CD4-positive, alpha-beta T cell treated with Interleukin-15 for 1 hour (primary cell): ENCODE data around the gene SLC5A6.

ENCODE experiments used
- DNase-seq: peaks from one replicate; pipeline ENCODE4 v3.0.0-alpha.2; 2020

Gene SLC5A6

DNA sequence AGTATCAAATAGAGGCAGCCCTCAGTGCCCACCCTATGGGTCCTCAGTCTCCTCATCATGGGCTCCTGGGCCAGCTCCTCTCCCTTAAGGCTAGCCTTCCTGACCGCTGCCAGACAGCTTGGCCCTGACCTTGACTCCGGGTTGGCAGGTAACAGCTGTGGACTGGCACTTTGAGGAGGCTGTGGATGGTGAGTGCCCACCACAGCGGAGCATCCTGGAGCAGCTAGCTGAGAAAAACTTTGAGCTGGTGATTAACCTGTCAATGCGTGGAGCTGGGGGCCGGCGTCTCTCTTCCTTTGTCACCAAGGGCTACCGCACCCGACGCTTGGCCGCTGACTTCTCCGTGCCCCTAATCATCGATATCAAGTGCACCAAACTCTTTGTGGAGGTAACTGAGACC is 24.1 kb upstream of the SLC5A6 start:
- DNase-seq: no peak

- DNase-seq: no peak
Measured at GRCh38 chr2:27233341-27233740, 21.3 kb upstream of the SLC5A6 start.

DNA sequence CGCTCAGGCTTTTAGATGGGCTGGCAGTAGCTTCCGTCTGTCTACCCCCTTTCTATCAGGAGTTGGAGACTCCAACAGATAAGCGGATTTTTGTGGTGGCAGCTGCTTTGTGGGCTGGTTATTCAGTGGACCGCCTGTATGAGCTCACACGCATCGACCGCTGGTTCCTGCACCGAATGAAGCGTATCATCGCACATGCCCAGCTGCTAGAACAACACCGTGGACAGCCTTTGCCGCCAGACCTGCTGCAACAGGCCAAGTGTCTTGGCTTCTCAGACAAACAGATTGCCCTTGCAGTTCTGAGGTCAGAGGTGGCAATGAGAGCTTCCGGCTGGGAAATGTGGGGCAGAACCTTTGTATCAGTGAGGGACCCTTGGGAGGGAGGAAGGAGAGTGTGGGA is 19.9 kb upstream of the SLC5A6 start:
- DNase-seq: no peak

DNA sequence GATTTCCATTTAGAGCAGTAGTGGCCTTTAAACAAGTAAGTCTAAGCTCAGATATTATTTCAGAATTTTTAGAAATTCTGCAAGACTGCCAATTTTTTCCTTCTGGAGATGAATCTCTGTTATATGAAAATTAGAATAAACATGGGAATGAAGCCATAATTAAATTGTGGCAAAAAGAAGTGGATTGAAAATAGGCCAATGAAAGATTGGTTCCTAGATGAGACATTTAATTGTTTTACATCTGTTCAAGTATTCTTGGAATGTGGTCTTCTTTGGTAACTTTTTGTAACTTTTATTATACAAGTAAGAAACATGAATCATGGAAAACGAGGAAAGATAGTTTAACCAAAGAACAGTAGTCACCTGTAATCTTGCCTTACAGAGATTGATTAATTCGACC is 15.4 kb upstream of the SLC5A6 start:
- no peak for DNase-seq

DNA sequence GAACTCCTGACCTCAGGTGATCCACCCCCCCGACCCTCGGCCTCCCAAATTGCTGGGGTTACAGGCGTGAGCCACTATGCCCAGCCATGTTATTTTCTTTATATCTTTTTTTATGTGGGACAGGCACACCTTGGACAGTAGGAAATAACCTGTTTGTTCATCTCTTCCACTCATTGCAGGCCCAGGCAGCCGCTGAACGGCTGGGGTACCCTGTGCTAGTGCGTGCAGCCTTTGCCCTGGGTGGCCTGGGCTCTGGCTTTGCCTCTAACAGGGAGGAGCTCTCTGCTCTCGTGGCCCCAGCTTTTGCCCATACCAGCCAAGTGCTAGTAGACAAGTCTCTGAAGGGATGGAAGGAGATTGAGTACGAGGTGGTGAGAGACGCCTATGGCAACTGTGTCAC is 13.5 kb upstream of the SLC5A6 start:
- DNase-seq: no peak

DNA sequence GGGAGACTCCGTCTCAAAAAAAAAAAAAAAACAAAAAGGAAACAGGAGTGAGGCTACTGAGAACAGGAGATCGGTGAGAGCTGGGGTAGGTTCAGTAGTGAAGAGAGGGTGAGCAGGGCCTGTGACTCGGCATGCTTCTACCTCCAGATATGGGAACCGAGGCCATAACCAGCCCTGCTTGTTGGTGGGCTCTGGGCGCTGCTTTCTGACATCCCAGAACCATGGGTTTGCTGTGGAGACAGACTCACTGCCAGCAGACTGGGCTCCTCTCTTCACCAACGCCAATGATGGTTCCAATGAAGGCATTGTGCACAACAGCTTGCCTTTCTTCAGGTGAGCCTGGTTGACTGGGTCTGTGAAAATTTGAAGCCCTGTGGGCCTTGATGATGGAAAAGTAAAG is 11.3 kb upstream of the SLC5A6 start:
- no peak for DNase-seq

DNA sequence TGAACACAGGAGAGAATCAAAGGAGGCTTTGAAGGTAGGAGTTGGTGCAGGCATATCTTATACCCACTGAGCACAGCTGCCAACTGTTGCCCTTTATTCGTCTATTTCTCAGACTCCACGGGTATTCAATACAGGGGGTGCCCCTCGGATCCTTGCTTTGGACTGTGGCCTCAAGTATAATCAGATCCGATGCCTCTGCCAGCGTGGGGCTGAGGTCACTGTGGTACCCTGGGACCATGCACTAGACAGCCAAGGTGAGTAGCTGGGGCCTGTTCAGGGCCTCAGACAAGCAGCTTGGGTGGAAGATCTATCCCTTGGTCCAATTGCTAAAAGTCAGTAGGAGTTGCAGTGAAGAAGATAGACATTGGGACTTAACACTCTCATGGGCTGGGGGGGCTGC is 10.3 kb upstream of the SLC5A6 start:
- no peak for DNase-seq

- DNase-seq: no peak
Measured at GRCh38 chr2:27221166-27221565, 9.1 kb upstream of the SLC5A6 start.

DNA sequence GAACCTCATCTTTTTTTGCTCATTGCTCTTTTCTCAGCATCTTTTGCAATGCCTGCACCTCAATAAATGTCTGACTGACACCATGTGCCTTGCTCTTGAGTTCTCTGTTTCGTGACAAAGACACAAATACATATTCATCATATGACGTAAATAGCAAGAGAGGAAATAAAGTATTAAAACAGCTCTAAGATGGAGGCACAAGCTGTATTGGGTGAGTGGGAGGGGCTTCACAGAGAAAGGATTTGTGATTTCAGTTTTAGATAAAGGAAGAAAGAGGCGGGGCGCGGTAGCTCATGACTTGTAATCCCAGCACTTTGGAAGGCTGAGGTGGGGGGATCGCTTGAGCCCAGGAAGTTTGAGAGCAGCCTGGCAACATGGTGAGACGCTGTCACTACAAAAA is 8.0 kb upstream of the SLC5A6 start:
- DNase-seq: no peak

- no peak for DNase-seq
Measured at GRCh38 chr2:27219091-27219490, 7.0 kb upstream of the SLC5A6 start.

- DNase-seq: no peak
Measured at GRCh38 chr2:27218614-27219013, 6.5 kb upstream of the SLC5A6 start.

- DNase-seq: peak; percentile 84
Measured at GRCh38 chr2:27217173-27218121, 5.4 kb upstream of the SLC5A6 start, which contains the start of gene CAD. TSS of gene CAD (plus strand) at chr2:27217369. CDS start at chr2:27217552, 183 bp downstream.

GRCh38 chr2:27216416-27217137 is 4.5 kb upstream of the SLC5A6 start:
- no peak for DNase-seq

DNA sequence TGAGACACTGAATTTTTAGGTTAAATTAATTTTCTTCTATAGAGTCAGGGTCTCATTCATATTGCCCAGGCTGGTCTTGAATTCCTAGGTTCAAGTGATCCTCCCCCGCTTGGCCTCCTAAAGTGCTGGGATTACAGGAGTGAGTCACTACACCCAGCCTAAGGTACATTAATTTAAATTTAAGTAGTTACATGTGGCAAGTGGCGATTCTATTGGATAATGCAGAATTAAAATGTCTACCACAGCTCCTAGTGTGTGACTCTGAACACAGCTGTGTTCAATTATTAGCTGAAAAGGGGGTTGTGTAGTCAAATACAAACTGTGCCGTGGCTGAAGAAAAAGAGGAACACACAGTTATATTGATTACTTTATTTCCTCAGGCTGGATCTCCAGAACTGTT is 2.9 kb upstream of the SLC5A6 start:
- no peak for DNase-seq

GRCh38 chr2:27212626-27213471 is 781 bp upstream of the SLC5A6 start:
- peak; percentile 72 for DNase-seq

DNA sequence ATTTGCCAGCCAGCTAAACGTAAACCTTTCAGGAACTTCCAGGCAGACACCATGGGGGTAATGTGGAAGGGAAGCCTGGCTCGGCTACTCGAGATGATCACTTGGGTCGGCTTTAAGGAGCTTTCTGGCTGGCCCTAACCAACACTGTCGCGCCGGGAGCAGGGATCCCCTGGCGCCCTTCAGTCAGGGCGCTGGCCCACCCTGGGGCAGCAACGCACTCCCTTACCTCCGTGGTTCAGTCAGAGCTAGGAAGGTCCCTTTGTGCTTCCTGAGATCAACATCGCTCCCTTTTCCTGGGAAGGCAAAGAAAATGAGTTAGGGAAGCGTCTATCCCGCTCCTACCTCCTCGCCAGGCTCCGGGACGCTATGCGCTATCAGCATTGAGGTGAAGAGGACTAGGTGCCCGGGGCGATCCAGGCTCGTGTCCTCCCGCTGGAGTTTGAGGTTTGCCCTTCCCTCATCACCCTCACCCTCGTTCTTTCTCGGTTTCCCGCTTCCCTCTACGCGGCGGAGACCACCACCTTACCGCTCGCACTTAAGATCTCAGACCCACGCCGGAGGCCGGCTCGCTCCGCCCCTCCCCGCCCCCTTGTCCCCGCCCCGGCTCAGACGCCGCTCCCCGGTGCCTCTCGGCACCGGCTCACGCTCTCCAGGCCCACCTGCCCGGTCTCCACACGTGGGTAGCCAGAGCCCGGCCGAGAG is 676 bp downstream of the SLC5A6 start:
- DNase-seq: no peak

DNA sequence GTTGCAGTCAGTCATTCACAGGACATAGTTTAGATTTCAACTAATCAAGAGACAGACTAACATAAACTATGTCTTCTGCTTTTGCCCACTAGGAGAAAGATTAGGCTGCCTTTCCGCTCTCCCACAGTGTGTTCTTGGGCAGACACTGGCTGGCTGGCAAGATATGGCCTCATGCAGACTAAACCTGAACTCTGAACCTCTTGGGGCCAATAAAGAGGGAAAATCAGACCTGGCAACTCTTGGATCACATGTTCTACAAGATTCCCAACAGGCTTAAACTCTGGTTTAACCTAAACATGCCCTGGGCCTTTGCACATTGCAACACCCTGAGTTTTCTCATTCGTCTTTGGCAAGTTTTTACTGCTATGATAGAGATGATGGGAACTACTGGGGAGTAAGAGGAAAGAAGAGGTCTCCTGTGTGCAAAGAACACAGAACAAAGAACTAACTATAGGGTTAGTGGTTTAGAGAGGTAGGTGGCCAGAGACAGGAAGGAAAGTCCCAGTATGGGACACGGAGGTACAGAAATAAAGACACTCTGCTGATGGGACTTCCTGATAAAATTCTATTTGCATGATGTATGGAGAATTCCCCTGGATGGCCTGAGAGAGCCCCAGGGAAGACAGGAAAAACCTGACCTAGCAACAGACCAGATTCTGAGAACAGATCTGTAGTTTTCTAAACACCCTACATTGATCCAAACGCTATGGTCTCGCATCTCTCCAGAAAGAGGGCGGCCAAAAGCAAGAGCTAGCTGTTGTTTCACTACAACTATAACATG is 2.3 kb downstream of the SLC5A6 start:
- DNase-seq: no peak

GRCh38 chr2:27208486-27209050 is 3.5 kb downstream of the SLC5A6 start:
- no peak for DNase-seq

DNA sequence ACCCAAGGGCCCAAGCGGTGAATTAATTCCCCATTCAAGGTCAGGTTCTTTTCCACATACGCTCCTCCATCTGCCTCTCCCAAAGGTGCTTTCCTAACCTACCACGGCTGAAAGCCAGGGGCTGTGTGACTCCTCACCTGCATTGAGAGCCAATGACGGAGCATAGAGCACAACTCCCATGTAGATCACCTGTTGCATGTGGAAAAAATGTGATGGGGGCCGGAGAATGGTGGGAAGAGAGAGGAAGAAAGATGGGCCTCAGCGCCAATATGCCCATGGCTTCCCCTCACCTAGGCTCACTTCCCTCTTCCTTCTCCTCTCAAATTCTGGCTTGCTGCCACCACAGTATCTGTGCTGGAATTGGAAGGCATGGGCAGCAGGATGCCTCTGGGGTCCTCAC is 5.7 kb downstream of the SLC5A6 start:
- DNase-seq: no peak

GRCh38 chr2:27205206-27205605 is 6.9 kb downstream of the SLC5A6 start:
- DNase-seq: no peak

- DNase-seq: no peak
Measured at GRCh38 chr2:27204566-27204965, 7.5 kb downstream of the SLC5A6 start.
